ENCODE measurements around the gene HCAR2. TPM values are rescaled to one million over a fixed set of nuclear protein-coding genes. Genes with fewer than 3 reads are reported as not detected.
A peak's percentile ranks its signal among the peaks of the same experiment; 100 is the strongest.
"Not testable (repeated sequence)": the region's sequence is repeated elsewhere in the genome, so short reads cannot be mapped to it uniquely, and the experiment has no call there.

HCAR2 gene
- polyA plus RNA-seq, 6 donors from 2014 or later = not detected

DNA sequence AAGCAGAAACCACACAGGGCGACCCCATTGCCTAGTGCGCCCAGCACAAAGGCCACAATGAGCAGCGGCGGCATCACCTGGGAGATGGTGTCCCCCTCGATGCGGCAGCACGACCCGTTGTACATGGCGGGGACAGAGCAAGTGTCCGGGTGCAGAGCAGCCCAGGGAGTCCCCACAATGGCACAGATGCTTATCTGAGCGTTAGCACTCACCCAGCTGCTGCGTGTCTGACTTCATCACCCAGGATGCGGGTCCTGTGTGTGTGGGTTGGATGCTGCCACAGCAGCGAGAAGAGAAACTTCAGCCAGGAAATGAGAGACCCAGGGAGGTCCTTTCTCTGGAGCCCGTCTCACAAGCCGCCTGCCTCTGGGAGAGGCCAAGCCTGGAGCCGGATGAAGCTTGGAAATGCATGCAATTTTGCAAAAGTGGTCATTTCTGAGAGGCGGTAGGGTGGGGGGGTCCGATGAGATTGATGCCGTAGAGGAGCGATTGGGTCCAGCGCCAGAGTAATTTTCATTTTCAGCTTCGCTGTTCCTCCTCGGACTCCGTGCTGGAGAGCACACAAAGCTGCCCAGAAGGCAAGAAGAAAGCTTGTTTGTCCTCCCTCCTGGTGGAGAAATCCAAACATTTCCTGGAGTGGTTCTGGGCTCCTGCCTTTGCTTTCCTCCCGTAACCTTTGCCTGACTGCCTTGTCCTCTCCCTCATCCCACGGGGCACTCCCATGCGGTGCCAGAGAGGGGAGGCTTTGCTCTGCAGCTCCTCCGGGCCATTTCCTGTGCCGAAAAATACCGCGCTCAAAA, 27.3 kb upstream of the HCAR2 start, which contains the start of gene HCAR1:
HCAR1 (minus strand) TSS at position 630 of the 800 bp plus-strand sequence; CDS start at position 125, 505 bp downstream.
- DNase-seq = no peak
- no peak for ATAC-seq (ENCODE audit: low read depth in 2 of 2)
- Mint-ChIP-seq H3K4me1 (peaks cover 28 to 45% (median 34%) of the 10 kb centered on the region in 3 donors), H3K27ac (peak within 1 kb of the TSS in 2 of 6 donors; percentile 36 to 80), H3K36me3 (no peaks in the 10 kb centered on the region), H3K27me3 (no peaks in the 10 kb centered on the region), H3K4me3 (peak within 1 kb of the TSS in 2 of 8 donors; percentile 4 to 62), H3K9me3 (no peaks in the 10 kb centered on the region)

DNA sequence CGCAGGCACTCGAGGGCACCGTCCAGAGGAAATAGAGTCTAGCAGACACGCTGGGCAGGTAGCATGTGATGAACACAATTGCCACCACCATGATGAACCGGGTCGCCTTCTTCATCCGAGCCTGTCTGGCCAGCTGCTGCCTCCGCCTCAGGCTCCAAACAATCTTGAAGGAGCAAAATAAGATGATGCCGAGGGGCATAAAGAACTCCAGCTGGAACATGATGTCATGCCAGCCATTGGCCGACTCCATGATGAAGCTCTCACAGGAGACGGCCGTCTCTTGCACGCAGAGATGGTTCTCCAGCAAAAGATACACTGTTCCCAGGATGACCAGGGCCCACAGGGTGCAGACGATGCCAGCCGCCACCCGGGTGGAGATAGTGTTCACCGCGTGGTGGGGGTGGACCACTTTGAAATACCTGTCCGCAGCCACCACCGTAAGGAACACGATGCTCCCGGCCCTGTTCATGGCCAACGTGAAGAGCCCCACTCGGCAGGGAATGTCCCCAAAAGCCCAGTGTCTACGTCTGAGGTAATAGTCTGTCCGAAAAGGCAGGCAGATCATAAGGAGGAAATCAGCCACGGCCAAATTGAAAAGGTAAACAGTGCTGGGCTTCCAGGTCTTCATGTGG, 26.5 kb upstream of the HCAR2 start:
- no peak for DNase-seq
- ATAC-seq (ENCODE audit: low read depth in 2 of 2) = no peak
- H3K27ac Mint-ChIP-seq = no peak overlapping the region
- peak overlapping the region in 1 of 8 donors; percentile 4 for H3K4me3 Mint-ChIP-seq
- H3K9me3 Mint-ChIP-seq = no peaks in the 10 kb centered on the region
- no peaks in the 10 kb centered on the region for H3K36me3 Mint-ChIP-seq
- H3K27me3 Mint-ChIP-seq = no peaks in the 10 kb centered on the region
- H3K4me1 Mint-ChIP-seq = peaks cover 28 to 53% (median 41%) of the 10 kb centered on the region in 3 donors

DNA sequence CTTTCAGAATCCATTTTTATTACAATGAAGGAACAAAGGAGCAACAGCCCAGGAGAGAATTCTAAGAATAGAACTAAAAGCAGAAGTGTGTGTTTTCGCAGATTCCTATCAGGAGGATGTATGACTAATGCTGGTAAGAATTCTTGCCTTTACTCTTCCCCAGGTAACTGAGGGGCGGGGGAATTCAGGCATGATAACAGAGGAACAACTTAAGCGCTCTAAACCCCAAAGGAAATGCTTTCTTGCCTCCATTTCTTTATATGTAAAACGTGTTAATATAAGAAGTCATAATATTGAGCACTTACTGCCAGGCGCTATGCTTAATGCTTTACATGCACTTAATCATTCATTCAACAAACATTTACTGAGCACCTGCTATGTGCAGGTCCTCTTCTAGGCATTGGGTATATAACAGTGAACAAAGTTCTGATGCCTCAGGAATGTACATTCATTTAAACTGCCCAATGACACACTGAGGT, 23.0 kb upstream of the HCAR2 start:
- H3K27me3 Mint-ChIP-seq = no peaks in the 10 kb centered on the region
- DNase-seq = no peak
- peaks cover 7 to 24% (median 20%) of the 10 kb centered on the region in 3 donors for H3K4me1 Mint-ChIP-seq
- H3K27ac Mint-ChIP-seq = peak overlapping the region in 2 of 6 donors; percentile 7 to 29
- H3K4me3 Mint-ChIP-seq = no peak overlapping the region
- H3K36me3 Mint-ChIP-seq = no peaks in the 10 kb centered on the region
- no peaks in the 10 kb centered on the region for H3K9me3 Mint-ChIP-seq
- peak; percentile 43 to 64 for ATAC-seq (ENCODE audit: low read depth in 2 of 2)

DNA sequence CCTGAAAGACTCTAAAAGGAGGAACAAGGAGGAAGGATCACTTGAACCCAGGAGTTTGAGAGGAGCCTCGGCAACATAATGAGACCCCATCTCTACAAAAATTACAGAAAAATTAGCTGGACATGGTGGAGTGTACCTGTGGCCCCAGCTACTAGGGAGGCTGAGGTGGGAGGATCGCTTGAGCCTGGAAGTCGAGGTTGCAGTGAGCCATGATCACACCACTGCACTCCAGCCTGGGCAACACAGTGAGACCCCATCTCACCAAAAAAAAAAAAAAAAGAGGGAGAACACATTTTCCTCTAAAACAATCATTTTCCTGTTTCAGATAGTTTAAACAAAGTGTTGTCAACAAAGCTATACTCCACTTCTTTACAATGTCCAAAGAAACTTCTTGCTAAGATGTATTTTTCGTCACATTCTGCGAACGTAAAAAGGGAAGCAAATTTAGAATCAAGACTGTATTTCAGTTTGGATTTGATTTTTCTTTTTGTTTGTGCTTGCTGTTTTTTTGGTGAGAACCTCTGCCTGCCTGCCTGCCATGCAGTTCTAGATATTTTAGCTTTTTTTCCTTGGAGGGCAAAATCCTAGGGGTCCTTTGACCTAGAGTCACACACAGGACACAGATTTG, 22.4 kb upstream of the HCAR2 start:
- Mint-ChIP-seq H3K27me3 (no peaks in the 10 kb centered on the region), H3K4me1 (peaks cover 7 to 23% (median 20%) of the 10 kb centered on the region in 3 donors), H3K9me3 (no peaks in the 10 kb centered on the region), H3K36me3 (no peaks in the 10 kb centered on the region), H3K27ac (peak overlapping the region in 2 of 6 donors; percentile 7 to 29), H3K4me3 (no peak overlapping the region)
- ATAC-seq (ENCODE audit: low read depth in 2 of 2) = no peak
- no peak for DNase-seq

DNA sequence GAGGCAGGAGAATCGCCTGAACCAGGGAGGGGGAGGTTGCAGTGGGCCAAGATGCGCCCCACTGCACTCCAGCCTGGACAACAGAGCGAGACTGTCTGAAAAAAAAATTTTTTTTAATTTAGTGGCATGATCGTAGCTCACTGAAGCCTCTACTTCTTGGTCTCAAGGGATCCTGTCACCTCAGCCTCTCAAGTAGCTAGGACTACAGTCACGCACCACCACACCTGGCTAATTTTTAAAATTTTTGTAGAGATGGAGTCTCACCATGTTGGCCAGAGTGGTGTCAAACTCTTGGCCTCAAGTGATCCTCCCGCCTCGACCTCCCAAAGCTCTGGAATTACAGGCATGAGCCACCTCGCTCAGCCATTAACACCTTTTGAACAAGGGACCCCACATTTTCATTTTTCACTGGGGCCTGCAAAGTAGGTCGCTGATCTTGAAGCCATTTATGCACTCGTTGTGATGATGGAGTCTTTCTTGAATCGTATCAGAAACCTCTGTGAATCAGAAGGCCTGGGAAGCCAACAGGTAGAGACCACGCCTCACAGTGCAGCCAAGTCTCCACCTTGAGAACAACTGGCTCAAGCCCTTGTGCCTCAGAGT, 21.6 kb upstream of the HCAR2 start:
- ATAC-seq (ENCODE audit: low read depth in 2 of 2) (peak; percentile 74 to 86), DNase-seq (no peak)
- Mint-ChIP-seq H3K4me3 (no peak overlapping the region), H3K27ac (peak overlapping the region in 1 of 6 donors; percentile 76), H3K27me3 (no peaks in the 10 kb centered on the region), H3K36me3 (no peaks in the 10 kb centered on the region), H3K4me1 (peaks cover 7 to 27% (median 20%) of the 10 kb centered on the region in 3 donors), H3K9me3 (no peaks in the 10 kb centered on the region)

DNA sequence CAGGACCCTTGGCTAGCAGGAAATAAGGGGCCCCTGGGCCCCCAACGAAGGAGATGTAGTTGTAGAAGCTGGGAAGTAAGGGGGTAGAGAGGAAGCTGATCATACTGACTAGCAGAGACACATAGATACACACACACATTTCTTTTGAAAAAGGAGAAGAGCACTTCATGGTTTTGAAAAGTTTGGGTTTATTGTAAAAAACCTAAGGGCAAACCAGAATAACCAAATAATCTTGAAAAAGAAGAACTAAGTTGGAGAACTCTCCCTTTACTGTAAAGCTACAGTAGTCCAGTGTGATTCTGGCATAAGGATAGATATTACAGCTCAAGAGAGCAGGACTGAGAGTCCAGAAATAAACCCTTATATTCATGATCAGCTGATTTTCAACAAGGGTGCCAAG, 19.2 kb upstream of the HCAR2 start:
- Mint-ChIP-seq H3K27ac (peak overlapping the region in 1 of 6 donors; percentile 20), H3K27me3 (no peaks in the 10 kb centered on the region), H3K4me1 (peaks cover 7 to 27% (median 20%) of the 10 kb centered on the region in 3 donors), H3K36me3 (no peaks in the 10 kb centered on the region), H3K9me3 (no peaks in the 10 kb centered on the region), H3K4me3 (no peak overlapping the region)
- ATAC-seq (ENCODE audit: low read depth in 2 of 2) (no peak), DNase-seq (no peak)

DNA sequence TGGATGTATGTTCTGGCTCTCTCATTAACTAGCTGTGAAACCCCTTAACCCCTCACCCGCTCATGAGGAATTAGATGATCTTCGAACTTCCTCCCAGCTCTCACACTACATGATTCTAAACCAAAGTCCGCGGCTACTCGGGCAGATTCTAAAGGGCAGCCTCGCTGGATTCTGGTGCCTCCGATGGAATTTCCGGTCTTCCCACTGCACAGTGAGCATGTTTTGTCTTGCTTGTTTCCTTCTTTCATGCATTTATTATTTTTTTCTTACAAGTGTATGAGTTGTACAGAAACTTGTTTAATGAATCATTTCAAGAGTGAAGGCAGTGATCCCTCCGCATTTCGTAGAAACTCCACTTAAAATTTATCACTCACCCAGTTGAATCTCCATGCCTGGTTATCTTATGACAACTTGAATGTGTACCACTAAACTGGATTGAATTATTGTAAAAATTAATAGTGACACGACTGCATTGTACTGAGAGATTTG, 17.9 kb upstream of the HCAR2 start:
- H3K27ac Mint-ChIP-seq = no peak overlapping the region

DNA sequence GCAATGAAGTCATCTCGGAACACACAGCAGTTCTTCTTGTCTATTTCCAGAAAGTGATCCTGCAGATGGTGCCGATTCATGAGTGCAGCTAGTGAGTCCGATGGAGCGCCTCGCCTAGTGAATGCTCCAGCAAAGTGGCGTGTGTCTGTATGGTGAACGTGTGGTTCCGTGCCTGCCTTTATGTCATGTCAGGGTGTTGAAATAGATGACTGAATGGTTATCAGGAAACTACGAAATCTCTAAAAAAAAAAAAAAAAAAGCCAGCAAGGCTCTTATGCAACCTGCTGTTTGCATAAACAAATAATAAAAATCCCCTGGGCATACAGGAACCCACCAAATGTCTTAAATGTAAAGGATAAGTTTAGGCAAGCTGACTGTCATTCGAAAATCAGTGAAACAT, 13.5 kb upstream of the HCAR2 start, which contains the start of gene HCAR3:
HCAR3 (minus strand) TSS at position 154 of the 400 bp plus-strand sequence; CDS start at position 80, 74 bp downstream.
- not testable (repeated sequence) for H3K36me3 Mint-ChIP-seq; DNase-seq; ATAC-seq (ENCODE audit: low read depth in 2 of 2); H3K4me3 Mint-ChIP-seq; H3K9me3 Mint-ChIP-seq; H3K4me1 Mint-ChIP-seq; H3K27me3 Mint-ChIP-seq
- peak within 1 kb of the TSS in 1 of 6 donors; percentile 9 for H3K27ac Mint-ChIP-seq

More for the DNA sequence above, 17.9 kb upstream of the HCAR2 start:
- Mint-ChIP-seq H3K4me1 (peaks cover 4 to 21% (median 14%) of the 10 kb centered on the region in 3 donors), H3K9me3 (no peaks in the 10 kb centered on the region), H3K27me3 (no peaks in the 10 kb centered on the region), H3K36me3 (no peaks in the 10 kb centered on the region), H3K4me3 (no peak overlapping the region)
- DNase-seq (no peak), ATAC-seq (ENCODE audit: low read depth in 2 of 2) (no peak)

DNA sequence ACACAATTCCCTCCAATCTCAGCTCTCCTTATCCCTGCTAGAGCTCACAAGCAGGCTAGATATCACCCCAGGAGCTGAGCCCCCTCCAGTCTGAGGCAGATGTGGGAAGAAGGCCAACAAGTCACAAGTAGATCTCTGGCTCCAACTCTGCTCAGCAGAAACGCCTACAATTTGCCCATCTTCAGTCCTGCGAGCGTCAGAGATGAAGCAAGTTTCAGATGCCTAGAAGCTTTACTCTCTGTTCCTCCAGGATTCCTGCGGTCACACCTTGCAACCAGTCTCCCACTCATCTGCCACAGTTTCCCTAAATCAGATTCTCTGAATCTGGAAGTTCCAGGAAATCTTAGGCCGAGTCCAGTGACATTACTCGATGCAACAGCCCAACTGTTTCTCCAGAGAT, 12.1 kb upstream of the HCAR2 start:
- DNase-seq; H3K36me3 Mint-ChIP-seq; H3K4me3 Mint-ChIP-seq; H3K27me3 Mint-ChIP-seq; H3K4me1 Mint-ChIP-seq; ATAC-seq (ENCODE audit: low read depth in 2 of 2); H3K9me3 Mint-ChIP-seq; H3K27ac Mint-ChIP-seq: not testable (repeated sequence)

DNA sequence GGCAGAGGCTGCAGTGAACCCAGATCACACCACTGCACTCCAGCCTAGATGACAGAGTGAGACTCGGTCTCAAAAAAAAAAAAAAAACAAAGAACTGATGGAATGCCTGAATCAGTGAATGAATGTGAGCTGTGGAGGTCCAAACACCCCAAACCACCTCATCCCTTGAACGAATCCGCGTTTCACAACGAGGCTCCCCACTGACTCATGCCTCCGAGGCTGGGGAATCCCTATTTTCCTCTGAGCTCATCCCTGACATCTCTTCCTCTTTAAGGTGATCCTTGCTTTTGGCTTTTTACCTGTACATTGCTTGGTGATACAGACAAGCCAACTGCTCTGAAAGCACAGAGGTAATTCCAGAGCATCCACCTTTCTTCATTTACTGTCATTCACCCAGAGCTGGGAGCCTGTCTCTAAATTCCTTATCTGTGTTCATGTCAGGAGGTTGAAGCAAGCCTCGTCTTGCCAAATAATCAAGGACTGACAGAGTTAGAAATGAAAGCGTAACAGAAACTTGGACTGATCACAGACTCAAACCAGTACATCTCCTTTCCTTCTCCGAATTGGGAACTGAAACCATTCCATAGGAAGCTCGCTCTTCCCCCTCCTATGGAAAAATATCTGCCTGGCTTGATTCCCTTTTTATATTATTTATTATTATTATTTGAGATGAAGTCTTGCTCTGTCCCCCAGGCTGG, 10.5 kb upstream of the HCAR2 start:
- H3K27ac Mint-ChIP-seq; H3K36me3 Mint-ChIP-seq; H3K4me1 Mint-ChIP-seq; H3K27me3 Mint-ChIP-seq; H3K4me3 Mint-ChIP-seq; DNase-seq; ATAC-seq (ENCODE audit: low read depth in 2 of 2); H3K9me3 Mint-ChIP-seq: not testable (repeated sequence)

DNA sequence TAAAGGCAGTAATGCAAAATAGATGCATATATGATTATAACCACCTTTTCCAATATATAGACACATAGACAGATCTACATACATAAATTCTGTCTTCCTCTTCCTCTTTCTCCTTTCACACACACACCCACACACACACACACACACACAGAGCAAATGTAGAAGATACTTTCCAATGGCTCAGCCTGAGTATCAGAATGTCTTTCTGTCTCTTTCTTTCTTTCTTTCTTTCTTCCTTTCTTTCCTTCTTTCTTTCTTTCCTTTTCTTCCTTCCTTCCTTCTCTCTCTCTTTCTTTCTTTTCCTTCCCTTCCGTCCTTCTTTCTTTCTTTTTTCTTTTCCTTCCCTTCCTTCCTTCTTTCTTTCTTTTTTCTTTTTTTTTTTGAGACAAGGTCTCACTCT, 8.1 kb upstream of the HCAR2 start:
- peak overlapping the region in 1 of 6 donors; percentile 24 for H3K27ac Mint-ChIP-seq

DNA sequence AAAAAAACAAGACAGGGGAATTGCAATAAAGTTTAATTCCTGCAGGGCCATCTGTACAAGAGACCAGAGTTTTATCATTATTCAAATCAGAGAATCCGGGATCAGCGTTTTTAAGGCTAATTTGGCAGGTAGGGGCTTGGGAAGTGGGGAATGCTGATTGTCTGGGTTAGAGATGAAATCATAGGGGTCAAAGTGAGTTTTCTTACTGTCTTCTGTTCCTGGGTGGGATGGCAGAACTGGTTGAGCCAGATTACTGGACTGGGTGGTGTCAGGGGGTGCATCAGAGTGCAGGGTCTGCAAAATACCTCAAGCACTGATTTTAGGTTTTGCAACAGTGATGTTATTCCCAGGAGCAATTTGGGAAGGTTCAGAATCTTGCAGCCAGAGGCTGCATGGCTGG, 7.2 kb upstream of the HCAR2 start:
- H3K27me3 Mint-ChIP-seq; H3K4me3 Mint-ChIP-seq; H3K4me1 Mint-ChIP-seq; ATAC-seq (ENCODE audit: low read depth in 2 of 2); H3K36me3 Mint-ChIP-seq; H3K9me3 Mint-ChIP-seq; H3K27ac Mint-ChIP-seq; DNase-seq: not testable (repeated sequence)

More for the DNA sequence above, 8.1 kb upstream of the HCAR2 start:
- not testable (repeated sequence) for H3K9me3 Mint-ChIP-seq, H3K4me1 Mint-ChIP-seq, H3K36me3 Mint-ChIP-seq, H3K27me3 Mint-ChIP-seq, H3K4me3 Mint-ChIP-seq
- ATAC-seq (ENCODE audit: low read depth in 2 of 2) (peak; percentile 56 to 65), DNase-seq (peak; percentile 29)
